Measurements from ENCODE around the gene ITGA6.

Gene ITGA6

GRCh38 chr2:172439911-172440310 is 12.5 kb downstream of the ITGA6 start:
- no peak for DNase-seq (ENCODE audit: low read depth)
- no peak overlapping the region for H3K4me3 ChIP-seq (ENCODE audit: low read depth, low read length)
- no peak for TF ChIP-seq CTCF (IDR thresholded peaks at IDR 0.05; ENCODE audit: low read depth, low read length, missing control alignments)

- DNase-seq (ENCODE audit: low read depth): no peak
- TF ChIP-seq CTCF (IDR thresholded peaks at IDR 0.05; ENCODE audit: low read depth, low read length, missing control alignments): no peak
- H3K4me3 ChIP-seq (ENCODE audit: low read depth, low read length): no peak overlapping the region
Measured at GRCh38 chr2:172440795-172441194, 13.4 kb downstream of the ITGA6 start.

GRCh38 chr2:172442072-172442895 is 14.9 kb downstream of the ITGA6 start:
- no peak for TF ChIP-seq CTCF (IDR thresholded peaks at IDR 0.05; ENCODE audit: low read depth, low read length, missing control alignments)
- no peak overlapping the region for H3K4me3 ChIP-seq (ENCODE audit: low read depth, low read length)
- DNase-seq (ENCODE audit: low read depth): no peak

GRCh38 chr2:172445851-172446250 is 18.5 kb downstream of the ITGA6 start:
- no peak overlapping the region for H3K4me3 ChIP-seq (ENCODE audit: low read depth, low read length)
- TF ChIP-seq CTCF (IDR thresholded peaks at IDR 0.05; ENCODE audit: low read depth, low read length, missing control alignments): no peak
- no peak for DNase-seq (ENCODE audit: low read depth)

- no peak for TF ChIP-seq CTCF (IDR thresholded peaks at IDR 0.05; ENCODE audit: low read depth, low read length, missing control alignments)
- DNase-seq (ENCODE audit: low read depth): no peak
- no peak overlapping the region for H3K4me3 ChIP-seq (ENCODE audit: low read depth, low read length)
Measured at GRCh38 chr2:172446474-172447063, 19.2 kb downstream of the ITGA6 start.

- no peak overlapping the region for H3K4me3 ChIP-seq (ENCODE audit: low read depth, low read length)
- no peak for DNase-seq (ENCODE audit: low read depth)
- no peak for TF ChIP-seq CTCF (IDR thresholded peaks at IDR 0.05; ENCODE audit: low read depth, low read length, missing control alignments)
Measured at GRCh38 chr2:172447811-172448493, 20.6 kb downstream of the ITGA6 start.
